GM18505 (cell line): ENCODE measurements around the gene GRIK5.
"Not testable (repeated sequence)": the region's sequence is repeated elsewhere in the genome, so short reads cannot be mapped to it uniquely, and the experiment has no call there.

Experiments used
- ATAC-seq: cut with Tn5 transposase; IDR thresholded peaks from one replicate; pipeline ENCODE4 v1.9.1; 2021; ENCODE audit not compliant: unreplicated experiment
- POLR2A ChIP-seq: IDR thresholded peaks from 4 replicates; pipeline ENCODE4 v1.6.1; 2011; ENCODE audit warnings: borderline replicate concordance; ENCODE audit not compliant: insufficient read depth, insufficient read length; ENCODE audit errors: extremely low read depth

Gene GRIK5

GRCh38 chr19:42102877-42103276 lies 32.9 kb upstream of the GRIK5 start:
- no peak for ATAC-seq
- TF ChIP-seq POLR2A = no peak

- not testable (repeated sequence) for ATAC-seq
Observed at GRCh38 chr19:42100241-42100640, 30.2 kb upstream of the GRIK5 start.

GRCh38 chr19:42099336-42099925 lies 29.4 kb upstream of the GRIK5 start:
- ATAC-seq = no peak
- TF ChIP-seq POLR2A = no peak

- ATAC-seq = no peak
- no peak for TF ChIP-seq POLR2A
Observed at GRCh38 chr19:42098781-42099180, 28.8 kb upstream of the GRIK5 start.

- TF ChIP-seq POLR2A = no peak
- no peak for ATAC-seq
Observed at GRCh38 chr19:42097461-42097860, 27.5 kb upstream of the GRIK5 start.

- no peak for TF ChIP-seq POLR2A
- ATAC-seq = no peak
Observed at GRCh38 chr19:42096255-42096837, 26.3 kb upstream of the GRIK5 start.

GRCh38 chr19:42095814-42096230 lies 25.8 kb upstream of the GRIK5 start:
- ATAC-seq = no peak
- TF ChIP-seq POLR2A = no peak

GRCh38 chr19:42095142-42095813 lies 25.3 kb upstream of the GRIK5 start:
- no peak for TF ChIP-seq POLR2A
- no peak for ATAC-seq

GRCh38 chr19:42093926-42094325 lies 23.9 kb upstream of the GRIK5 start:
- no peak for ATAC-seq
- no peak for TF ChIP-seq POLR2A

- TF ChIP-seq POLR2A = no peak
- no peak for ATAC-seq
Observed at GRCh38 chr19:42093505-42093904, 23.5 kb upstream of the GRIK5 start.

GRCh38 chr19:42092350-42092749 lies 22.3 kb upstream of the GRIK5 start:
- TF ChIP-seq POLR2A = no peak
- ATAC-seq = no peak

GRCh38 chr19:42091742-42092141 lies 21.7 kb upstream of the GRIK5 start:
- ATAC-seq = no peak
- no peak for TF ChIP-seq POLR2A

- no peak for TF ChIP-seq POLR2A
- no peak for ATAC-seq
Observed at GRCh38 chr19:42091300-42091699, 21.3 kb upstream of the GRIK5 start.

GRCh38 chr19:42090672-42091071 lies 20.7 kb upstream of the GRIK5 start:
- no peak for TF ChIP-seq POLR2A
- no peak for ATAC-seq
